ENCODE results near the gene CD302. TPM values are rescaled to one million over a fixed set of nuclear protein-coding genes. Genes with fewer than 3 reads are reported as not detected.

CD302 gene, protein sequence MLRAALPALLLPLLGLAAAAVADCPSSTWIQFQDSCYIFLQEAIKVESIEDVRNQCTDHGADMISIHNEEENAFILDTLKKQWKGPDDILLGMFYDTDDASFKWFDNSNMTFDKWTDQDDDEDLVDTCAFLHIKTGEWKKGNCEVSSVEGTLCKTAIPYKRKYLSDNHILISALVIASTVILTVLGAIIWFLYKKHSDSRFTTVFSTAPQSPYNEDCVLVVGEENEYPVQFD
- total RNA-seq, result 10 to 100 TPM; 27.3 to 28.7 TPM

DNA sequence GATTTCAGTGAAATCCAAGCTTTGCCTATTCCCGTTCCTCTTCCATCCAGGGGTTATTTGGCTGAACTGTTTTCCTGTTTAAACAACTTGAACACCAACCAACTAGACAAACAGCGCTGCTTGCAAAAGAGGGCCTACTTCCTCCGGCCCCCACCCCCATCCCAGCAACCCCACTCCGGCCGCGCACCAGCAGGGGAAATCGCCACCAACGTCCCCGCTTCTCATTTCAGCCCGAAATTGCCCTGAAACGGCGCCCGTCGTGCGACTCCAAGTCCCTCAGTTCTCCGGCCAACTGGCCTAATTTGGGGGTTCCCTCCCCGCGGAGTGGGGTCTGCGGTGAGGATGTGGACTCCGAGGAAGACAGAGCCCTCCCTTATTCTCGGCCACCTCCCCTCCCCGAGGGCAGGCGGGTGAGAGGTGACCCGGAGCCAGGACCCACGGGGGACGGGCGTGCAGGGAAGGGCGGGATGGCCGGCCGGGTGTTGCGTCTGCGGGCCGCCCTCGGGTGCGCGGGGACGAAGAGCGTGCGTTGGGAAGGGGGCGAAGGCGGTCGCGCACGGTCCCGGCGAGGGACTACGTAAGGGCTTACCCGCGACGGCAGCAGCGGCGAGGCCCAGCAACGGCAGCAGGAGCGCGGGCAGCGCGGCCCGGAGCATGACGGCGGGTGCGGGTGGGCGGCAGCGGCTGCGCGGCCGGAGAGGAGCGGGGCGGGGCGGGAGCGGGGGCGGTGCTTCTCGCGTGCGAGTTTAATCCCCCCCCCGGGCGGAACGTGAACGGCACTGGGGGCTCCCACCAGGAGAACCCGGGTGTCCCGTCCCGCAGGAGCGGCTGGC, at the start of gene CD302:
TSS of gene CD302 (minus strand) at position 666 of the 833 bp plus-strand sequence. CDS start at position 656, 10 bp downstream.
- Histone ChIP-seq H3K27ac (peak within 1 kb of the TSS; percentile 60 to 75), H3K4me1 (peaks cover 0 to 27% of the 10 kb centered on the region in 2 donors), H3K36me3 (no peaks in the 10 kb centered on the region), H3K9me3 (no peaks in the 10 kb centered on the region), H3K27me3 (no peaks in the 10 kb centered on the region), H3K4me3 (peak within 1 kb of the TSS; percentile 63 to 74)
- DNase-seq (ENCODE audit: low spot score), result no peak
- TF ChIP-seq CTCF (IDR thresholded peaks at IDR 0.05), result no peak

DNA sequence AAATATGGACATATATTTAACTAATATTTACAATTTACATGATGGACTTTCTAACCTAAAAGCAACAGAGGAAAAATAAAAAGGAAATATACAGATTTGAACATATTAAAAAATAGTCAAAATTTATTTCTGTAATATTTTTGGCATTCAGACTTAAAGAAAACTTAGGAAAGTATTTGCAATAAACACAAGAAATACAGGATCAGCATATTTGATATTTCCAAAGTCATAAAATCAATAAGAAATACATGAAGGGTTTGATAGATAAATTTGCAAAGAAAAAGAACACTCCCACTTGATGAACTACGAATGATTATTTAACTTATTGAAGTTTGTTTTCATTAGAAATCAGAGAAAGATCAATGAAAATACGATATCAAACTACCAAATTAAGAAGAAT, 48.6 kb upstream of the CD302 start:
- Histone ChIP-seq H3K36me3 (no peaks in the 10 kb centered on the region), H3K4me3 (no peak overlapping the region), H3K27ac (no peak overlapping the region)

GRCh38 chr2:159840616-159841015, 42.6 kb upstream of the CD302 start:
- H3K9me3 ChIP-seq, result no peaks in the 10 kb centered on the region
- H3K4me3 ChIP-seq, result no peak overlapping the region
- no peaks in the 10 kb centered on the region for H3K4me1 ChIP-seq
- DNase-seq (ENCODE audit: low spot score), result no peak
- TF ChIP-seq CTCF (IDR thresholded peaks at IDR 0.05), result no peak
- H3K36me3 ChIP-seq, result no peaks in the 10 kb centered on the region
- H3K27ac ChIP-seq, result no peak overlapping the region
- H3K27me3 ChIP-seq, result no peaks in the 10 kb centered on the region

More for the DNA sequence above, 48.6 kb upstream of the CD302 start:
- DNase-seq (ENCODE audit: low spot score), result no peak
- no peak for TF ChIP-seq CTCF (IDR thresholded peaks at IDR 0.05)
- no peaks in the 10 kb centered on the region for H3K9me3 ChIP-seq
- no peaks in the 10 kb centered on the region for H3K27me3 ChIP-seq
- no peaks in the 10 kb centered on the region for H3K4me1 ChIP-seq

GRCh38 chr2:159832858-159833257, 34.9 kb upstream of the CD302 start:
- no peaks in the 10 kb centered on the region for H3K36me3 ChIP-seq
- no peaks in the 10 kb centered on the region for H3K27me3 ChIP-seq
- H3K4me3 ChIP-seq, result no peak overlapping the region
- no peak overlapping the region for H3K27ac ChIP-seq
- no peaks in the 10 kb centered on the region for H3K9me3 ChIP-seq
- H3K4me1 ChIP-seq, result no peaks in the 10 kb centered on the region
- no peak for TF ChIP-seq CTCF (IDR thresholded peaks at IDR 0.05)
- no peak for DNase-seq (ENCODE audit: low spot score)

GRCh38 chr2:159832026-159832425, 34.0 kb upstream of the CD302 start:
- Histone ChIP-seq H3K4me3 (no peak overlapping the region), H3K9me3 (no peaks in the 10 kb centered on the region), H3K36me3 (no peaks in the 10 kb centered on the region), H3K27ac (no peak overlapping the region), H3K4me1 (no peaks in the 10 kb centered on the region), H3K27me3 (no peaks in the 10 kb centered on the region)
- no peak for DNase-seq (ENCODE audit: low spot score)
- no peak for TF ChIP-seq CTCF (IDR thresholded peaks at IDR 0.05)
